HG03354 (cell line): Measurements from ENCODE around the gene COL6A2.
"Not testable (repeated sequence)": the region's sequence is repeated elsewhere in the genome, so short reads cannot be mapped to it uniquely, and the experiment has no call there.

Experiments
- ATAC-seq: cut with Tn5 transposase; IDR thresholded peaks from one replicate; pipeline ENCODE4 v1.9.1; 2021; ENCODE audit warnings: mild to moderate bottlenecking; ENCODE audit not compliant: unreplicated experiment, poor library complexity, severe bottlenecking

Gene COL6A2

DNA sequence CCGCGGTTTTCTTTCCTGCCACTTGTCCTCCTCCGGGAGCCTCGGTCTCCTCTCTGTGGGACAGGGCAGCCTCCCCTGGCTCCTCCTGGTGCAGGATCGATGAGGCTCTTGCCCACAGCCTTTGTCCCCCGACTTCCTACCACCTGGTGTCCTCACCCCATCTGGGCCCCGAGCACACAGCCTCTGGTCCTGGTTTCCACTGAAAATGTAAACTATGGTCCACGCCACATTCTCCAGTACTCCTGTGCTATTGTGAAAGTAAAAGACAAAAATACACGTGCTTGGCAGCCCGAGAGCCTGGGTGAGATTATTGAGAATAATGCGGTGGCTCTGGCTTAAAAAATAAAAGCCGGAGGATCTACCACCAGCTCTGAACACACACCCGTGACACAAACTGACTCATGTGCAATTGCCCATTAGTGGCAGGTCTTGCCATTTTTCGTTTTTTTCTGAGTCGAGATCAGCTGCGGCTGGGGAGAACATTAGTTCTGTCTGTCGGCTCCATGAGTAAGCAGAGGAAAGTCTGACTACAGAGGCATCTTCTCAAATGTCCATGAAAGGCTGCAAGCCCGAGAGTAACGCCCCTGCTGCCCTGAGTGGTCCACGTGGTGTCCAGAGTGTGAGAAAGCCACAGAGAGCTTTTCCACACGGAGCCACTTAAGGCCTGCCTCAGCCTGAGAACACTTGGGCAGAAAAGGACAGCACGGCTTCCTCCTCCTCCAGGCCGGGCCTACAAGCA, 5.7 kb upstream of the COL6A2 start:
- ATAC-seq, result no peak

DNA sequence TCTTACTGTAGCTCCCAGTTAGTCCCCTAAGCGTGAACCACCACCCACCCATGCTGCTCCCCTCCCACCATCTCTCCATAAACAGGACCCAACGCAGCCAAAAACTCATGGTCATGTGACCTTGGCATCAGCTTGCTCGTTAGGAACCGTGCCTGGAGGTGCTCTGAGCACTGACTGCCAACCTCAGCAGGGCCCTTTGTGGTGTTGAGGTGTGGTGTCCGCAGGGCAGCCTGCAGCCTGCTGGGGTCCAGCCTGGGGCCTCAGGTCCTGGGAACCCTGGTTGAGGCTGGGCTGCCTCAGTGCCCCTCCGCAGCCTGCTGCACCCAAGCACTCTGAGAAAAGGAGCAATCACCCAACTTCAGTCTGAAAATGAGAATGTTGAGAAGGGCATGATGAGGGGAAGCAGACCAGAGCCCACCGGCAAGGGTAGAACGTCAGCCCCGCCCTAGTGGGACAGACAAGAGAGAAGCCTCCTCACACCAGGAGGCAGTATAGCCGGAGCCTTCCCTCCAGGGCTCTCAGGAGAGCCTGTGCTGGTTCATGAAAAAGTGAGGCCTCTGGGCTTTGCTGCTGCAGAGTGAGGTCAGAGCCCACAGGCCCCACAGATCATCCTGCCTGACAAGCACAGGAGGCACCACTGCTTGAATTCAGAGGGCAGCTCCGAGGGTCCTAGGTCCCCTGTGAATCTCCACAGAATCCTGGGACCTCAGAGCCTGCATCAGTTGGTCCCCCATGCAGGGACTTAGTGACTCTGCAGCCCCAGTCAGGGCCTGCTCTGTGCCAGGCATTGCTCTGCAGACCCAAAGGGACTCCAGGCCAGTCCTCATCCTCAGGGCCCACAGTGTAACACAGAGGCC, 4.9 kb upstream of the COL6A2 start:
- ATAC-seq, result no peak

DNA sequence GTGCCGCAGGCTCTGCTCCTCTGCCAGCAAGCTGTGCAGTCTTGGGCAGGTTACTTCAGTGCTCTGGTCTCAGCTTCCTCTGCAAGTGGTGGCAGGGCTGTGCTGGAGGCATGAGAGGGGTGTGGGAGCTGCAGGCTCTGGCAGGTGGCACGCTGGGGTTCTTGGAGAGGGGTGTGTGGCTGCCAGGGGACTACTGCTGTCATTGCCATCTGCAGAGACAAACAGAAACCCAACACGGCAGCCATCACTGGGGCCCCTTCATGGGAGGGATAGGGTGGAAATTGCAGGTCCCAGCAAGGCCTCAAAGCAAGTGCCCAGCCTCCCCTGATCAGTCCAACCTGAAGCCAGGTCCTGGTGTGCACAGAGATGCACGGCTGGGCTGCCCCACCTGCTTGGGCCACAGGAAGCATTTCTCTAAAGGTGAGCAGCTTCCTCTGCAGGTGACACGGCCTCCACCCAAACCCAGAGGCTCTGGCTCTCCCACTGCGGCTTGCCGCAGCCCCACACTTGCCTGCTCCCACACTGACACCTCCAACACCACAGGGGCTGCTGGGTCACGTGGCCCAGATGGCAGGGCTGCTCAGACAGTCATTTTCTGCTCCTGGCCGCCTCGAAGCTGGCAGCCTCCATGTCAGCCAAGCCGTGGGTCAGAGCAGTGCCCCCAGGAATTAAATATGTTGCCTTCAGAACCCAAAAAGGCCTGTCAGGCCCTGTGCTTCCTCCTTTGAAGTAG, 4.1 kb upstream of the COL6A2 start:
- no peak for ATAC-seq

DNA sequence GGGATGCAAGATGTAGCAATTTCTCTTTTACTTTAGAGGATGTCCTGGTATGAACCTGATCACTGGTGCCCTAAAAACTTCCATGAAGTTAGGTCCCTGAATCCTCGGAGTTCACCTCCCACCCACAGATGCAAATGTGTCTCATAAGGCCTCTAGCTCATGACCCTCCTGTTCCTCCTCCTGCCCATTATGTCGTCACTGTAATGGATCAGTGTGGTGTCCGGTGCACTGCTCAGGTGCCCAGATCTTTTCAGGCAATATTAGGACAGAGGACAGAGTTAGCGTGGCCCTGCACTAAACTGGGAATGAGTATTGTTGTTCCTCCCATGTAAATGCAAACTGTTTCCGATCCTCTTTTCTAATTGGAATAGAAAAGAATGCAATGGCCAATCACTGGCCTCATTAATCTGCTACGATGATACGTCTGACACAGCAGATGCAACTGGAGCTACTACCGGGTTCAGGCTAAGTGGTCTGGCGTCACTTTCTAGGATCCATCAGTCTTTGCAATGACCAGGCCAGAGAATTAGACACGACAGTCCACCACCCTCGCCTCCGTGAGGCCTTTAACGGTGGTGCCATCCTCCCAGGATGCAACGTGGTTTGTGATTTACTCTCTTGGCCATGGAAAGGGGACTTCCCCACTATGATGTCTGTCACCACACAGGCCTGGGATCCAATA, 3.4 kb upstream of the COL6A2 start:
- no peak for ATAC-seq

DNA sequence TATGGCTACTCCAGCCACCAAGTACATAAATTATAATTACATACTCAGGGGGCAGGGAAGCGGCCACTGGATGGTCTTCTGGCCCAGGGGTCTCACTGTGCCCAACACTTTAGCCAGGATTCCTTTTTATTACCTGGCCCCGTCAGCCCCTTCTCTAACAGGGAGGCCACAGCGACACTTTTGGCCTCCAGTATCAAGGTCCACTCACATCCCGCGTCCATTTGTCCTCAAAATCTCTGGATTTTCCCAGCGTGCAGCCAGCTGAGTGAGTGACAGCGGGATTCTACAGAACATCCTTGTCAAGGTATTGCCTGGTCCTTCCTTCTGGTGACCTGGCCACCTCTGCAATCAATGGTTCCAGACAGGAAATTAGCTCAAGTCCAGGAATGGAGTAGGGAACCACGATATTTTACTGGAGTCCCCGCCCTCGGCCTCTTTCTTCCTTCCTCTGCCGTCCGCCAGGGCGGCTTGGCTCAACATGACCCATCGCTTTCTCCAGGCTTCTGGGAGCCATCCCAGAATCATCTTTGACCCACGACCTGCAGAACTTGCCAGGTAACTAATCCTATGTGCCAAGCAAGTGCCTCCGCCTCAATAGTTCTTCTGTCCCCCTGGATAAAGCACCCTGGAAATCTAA, 2.7 kb upstream of the COL6A2 start:
- ATAC-seq, result no peak

DNA sequence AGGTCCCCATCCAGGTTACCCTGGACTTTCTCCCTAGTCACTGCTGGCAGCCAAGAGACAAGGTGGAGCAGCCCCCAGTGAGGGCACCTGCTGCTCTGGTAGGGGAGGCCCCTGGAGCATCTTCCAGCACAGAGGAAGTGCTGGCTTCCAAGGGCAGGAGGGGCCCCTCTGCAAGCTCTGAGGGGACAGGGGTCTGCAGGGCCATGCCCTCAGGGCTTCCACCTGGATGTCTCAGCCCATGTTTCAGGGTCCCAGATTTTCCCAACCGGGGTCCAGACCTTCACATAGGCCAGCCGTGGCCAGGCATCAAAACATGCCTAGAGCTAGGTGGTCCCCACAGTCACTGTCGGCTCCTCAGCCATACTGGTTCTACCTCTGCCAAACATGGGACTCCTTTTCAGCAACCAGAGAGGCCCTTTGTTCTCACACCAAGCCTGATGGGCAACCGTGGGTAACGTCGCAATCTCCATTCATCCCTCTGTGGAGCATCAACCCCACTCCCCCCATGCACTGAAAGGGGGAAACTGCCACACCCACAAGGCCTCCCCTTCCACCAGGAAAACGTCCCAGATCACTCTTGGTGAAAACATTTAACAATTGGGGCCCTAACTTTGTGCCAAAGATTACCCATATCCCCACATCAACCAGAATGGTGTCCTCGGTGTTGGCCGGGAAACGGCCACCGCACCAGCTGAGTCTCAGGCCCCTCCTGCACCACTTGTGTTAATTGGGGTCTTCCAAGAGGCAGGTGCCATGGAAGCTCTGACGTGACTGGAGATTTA, 1.9 kb upstream of the COL6A2 start:
- ATAC-seq, result no peak

DNA sequence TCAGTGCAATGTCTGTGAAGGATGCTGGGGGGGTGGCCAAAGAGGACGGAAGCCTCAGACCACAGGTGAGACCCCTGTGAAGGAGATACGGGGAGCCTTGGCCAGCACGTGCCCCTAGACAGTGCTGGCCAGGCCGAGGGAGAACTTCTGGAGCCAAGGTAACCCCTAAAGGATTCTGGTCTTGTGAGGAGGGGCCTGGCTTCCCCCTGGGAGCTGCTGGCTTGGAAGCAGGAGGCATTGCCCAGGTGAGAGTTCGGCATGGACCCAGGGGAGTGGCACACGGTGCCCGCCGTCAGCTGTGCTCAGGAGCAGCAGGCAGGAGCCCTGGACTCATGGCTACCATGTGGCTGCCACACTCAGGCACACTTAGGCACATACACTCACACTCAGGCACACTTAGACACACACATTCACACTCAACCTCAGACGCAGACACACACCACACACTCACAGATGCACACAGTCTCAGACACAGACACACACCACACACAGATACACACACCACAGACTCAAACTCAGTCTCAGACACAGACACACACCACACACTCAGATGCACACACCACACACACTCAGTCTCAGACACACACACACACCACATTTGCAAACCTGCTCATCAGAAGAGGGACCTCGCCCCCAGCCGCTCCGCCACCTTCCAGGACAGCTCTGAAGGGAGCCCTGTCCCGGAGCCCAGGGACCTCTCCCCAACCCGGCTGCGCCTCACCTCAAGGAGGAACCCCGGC, 1.1 kb upstream of the COL6A2 start:
- ATAC-seq, result no peak

DNA sequence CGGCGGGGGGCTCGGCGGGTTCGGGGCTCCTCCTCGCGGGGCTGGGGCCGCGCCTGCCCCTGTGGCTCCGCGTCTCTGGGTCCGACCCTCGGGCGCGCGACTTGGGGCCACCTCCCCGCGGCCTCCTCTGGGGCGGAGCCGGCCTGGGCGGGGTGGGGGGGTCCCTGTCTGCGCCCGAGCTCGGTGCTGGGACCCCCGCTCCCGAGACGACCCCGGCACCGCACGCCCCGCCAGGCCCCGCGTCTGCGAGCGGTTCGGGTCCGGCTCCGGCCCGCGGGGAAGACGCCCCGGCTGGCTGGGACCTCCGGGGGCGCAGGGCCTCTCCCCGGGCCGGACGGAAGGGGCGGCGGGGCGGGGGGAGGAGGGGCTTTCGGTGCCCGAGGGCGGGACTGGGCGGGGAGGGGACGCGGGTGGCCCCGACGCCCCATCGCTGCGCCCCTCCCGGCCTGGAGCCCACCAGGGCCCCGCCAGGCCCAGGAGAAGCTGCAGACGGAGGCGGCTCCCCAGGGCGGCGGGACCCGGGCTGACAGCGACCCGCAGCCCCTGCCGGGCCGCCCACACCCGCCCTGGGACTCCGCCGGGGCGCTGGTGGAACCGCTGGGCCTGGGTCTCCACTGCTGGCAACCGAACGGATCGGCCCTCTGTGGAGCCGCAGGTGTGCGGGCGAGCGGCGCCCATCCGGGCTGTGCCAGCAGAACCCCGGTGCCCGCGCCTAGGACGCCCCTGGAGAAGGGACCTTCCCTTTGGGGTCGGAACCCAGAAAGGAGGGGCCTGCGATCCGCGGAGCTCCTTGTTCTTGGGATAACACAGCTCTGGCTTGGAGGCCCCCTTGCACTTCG, 610 bp downstream of the COL6A2 start:
- no peak for ATAC-seq

DNA sequence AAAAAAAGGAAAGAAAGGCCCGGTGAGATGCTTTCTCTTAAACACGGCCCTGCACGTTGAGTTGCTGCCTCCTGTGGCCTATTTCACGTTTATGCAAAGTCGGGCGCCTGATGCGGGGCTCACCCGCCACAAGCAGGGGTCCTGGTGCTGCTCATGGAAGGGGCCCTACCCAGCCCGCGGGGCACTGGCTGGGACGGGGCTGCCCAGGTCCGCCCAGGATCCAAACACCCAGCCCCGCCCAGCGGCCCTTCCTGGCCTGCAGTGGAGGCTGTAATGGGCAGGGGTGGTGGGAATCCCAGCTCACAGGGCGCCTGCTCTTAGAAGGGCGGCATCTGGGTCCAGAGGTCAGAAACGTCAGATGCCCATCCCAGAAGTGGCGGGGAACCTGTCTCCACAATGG, 1.6 kb downstream of the COL6A2 start:
- ATAC-seq, result no peak

DNA sequence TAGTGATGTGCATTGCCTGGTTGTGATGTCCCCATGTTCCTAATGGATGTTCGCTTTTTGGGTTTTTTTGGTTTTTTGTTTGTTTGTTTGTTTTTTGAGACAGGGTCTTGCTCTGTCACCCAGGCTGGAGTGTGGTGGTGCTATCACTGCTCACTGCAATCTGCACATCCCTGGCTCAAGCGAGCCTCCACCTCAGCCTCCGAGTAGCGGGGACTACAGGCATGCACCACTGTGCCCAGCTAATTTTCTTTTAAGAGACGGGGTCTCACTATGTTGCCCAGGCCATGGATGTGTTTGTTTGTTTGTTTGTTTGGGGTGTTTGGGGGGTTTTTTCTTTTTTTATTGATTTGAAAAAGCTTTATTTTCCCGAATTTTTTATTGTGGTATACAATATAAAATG, 2.1 kb downstream of the COL6A2 start:
- ATAC-seq, result no peak

DNA sequence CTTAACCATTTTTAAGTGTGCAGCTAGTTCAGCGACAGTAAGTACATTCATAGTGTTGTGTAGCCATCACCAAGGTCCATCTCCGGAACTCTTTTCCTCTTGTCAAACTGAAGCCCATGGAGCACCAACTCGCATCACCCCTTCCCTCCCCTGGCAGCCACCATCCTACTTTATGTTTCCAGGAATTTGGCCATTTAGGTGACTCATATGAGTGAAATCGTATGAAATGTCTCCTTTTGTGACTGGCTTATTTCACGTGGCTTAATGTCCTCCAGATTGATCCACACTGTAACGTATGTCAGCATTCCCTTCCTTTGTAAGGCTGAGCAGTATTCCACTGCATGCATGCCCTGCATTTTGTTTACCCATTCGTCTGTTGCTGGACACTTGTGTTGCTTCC, 2.5 kb downstream of the COL6A2 start:
- no peak for ATAC-seq

DNA sequence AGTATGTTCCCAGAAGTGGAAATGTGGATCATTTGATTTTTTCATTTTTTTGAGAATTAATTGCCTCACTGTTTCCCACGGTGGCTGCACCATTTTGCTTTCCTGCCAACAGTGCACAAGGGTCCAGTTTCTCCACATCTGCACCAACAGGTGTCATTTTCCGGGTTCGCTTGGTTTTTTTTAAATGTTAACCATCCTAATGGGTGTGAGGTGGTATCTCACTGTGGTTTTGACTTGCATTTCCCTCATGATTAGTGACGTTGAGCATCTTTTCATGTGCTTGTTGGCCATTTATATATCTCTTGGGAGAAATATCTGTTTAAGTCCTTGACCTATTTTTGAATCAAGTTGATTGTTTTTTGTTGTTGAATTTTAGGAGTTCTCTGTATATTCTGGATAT, 3.0 kb downstream of the COL6A2 start:
- no peak for ATAC-seq

DNA sequence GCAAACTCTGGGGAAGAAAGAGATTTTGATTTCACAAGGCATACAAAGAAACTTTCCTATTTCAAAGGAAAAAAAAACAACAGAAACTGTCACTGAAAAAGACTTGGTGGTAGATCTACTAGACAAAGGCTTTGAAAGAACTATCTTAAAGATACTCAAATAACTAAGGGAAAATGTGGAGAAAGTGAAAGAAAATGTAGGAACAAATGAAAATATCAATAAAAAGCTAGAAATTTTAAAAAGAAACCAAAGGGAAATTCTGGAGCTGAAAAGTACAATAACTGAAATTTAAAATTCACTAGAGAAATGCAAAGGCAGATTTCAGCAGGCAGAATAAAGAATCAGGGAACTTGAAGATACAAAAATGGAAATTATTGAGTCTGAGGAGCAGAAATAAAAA, 6.2 kb downstream of the COL6A2 start:
- no peak for ATAC-seq

DNA sequence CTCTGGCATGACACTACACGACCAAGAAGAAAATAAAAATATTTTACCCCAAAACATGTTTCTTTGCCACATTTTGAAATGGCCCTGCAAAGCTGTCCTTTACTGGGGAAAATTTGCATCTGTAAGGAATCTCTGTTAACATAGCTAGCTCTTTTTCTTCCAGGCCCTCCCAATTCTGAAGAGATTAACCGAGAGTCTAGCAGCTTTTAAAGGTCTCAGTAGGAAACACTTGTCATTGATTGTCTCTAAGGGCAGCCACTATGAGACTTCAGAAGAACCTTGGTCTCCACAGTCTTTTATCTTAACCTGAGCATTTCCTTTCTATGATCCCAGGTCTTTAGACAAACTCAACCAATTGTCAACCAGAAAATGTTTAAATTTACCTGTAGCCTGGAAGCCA, 9.5 kb downstream of the COL6A2 start:
- not testable (repeated sequence) for ATAC-seq

DNA sequence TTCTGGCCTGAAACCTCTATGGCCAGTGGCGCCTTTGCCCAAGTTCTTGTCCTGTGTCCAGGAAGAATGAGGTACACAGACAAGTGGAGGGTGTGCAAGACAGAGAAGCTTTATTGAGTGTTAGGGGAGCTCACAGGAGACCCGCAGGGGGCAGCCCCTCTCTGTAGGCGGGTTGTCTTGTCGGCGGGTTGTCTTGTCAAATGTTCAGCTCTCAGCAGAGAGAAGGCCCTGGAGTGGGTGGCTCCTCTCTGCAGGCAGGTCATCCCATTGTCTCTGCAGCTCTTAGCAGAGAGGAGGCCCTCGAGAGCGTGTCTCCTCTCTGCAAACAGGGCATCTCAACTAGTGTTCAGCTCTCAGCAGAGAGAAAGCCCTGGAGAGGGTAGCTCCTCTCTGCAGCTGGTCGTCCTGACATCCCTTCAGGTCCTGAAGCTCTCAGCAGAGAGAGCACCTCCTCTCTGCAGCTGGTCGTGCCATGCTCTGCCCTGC, 11.0 kb downstream of the COL6A2 start:
- ATAC-seq, result no peak

DNA sequence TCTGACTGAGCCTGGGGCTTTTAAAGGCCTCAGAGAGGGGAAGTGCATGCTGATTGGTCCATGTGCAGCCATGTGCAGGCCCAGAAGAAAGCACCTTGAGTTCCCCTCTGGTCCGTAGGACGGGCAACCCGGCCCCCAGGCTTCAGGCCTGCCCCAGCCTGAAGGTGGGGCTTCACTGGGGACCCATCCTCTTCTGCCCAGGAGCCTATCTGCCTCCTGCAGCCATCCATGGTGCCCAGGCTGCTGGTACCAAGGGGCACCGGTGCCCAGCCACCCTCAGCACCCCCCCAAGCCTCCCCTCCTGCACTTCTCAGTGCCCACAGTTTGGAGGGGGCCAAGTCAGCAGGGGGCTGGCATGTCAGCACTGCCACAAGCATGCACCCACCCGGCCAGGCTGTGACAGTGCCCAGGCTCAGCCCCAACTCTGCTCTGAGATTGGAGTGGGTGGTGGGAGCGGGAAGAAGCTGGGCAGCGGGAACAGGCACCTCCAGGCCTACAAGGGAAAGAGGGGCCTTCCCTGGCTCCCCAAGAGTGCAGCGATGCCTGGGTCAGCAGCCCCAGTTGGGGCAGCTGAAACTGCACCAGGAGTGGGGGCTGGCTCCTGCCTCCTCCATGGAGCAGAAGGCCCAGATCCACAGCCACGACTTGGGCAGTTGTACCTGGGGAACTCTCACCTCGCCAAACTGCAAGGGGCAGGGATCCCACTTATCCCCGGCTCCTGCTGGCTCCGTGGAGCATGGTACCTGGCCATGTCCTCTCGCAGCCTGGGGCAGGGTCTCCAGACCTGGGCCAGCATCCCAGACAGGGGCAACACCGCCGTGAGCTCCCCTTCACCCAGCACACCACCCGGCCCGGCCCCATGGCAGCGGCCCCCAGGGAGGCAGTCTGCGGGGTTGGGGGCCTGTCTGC, 11.7 kb downstream of the COL6A2 start:
- no peak for ATAC-seq
